WTC11 (cell line): ENCODE data around the gene NELL2. TPM values are rescaled to one million over a fixed set of nuclear protein-coding genes. Genes with fewer than 3 reads are reported as not detected.

ENCODE experiments used
- ATAC-seq: fragments of 200-7000 bp; cut with Tn5 transposase; 2 replicates; pipeline ENCODE4 v1.10.0; 2021; ENCODE audit warnings: mild to moderate bottlenecking, moderate library complexity
- CTCF ChIA-PET: fragments of 300-600 bp; sonication (Branson Sonifier 250); formaldehyde crosslinking; loops from one replicate; lab custom pipeline; 2021; ENCODE audit warnings: antibody characterized with exemption; lab: Charles Lee
- POLR2A ChIA-PET: fragments of 350-600 bp; sonication (Branson Sonifier 250); formaldehyde crosslinking; loops from one replicate; lab custom pipeline; 2021; ENCODE audit warnings: antibody characterized with exemption; lab: Charles Lee
- DNase-seq: peaks from one replicate; pipeline ENCODE4 v3.0.0; 2021; ENCODE audit warnings: low spot score
- H3K27ac Mint-ChIP-seq: 2 replicates; pipeline ENCODE4 v1.8.0; 2021; ENCODE audit warnings: mixed read lengths
- H3K27me3 Mint-ChIP-seq: 2 replicates; pipeline ENCODE4 v1.8.0; 2021; ENCODE audit warnings: low read depth, mild to moderate bottlenecking, moderate library complexity, mixed read lengths
- H3K36me3 Mint-ChIP-seq: 2 replicates; pipeline ENCODE4 v1.8.0; 2021; ENCODE audit warnings: mixed read lengths
- H3K4me1 Mint-ChIP-seq: 2 replicates; pipeline ENCODE4 v1.8.0; 2022; ENCODE audit warnings: mixed read lengths
- H3K4me3 Mint-ChIP-seq: 2 replicates; pipeline ENCODE4 v1.8.0; 2021; ENCODE audit warnings: mild to moderate bottlenecking, moderate library complexity, mixed read lengths
- H3K9me3 Mint-ChIP-seq: 2 replicates; pipeline ENCODE4 v1.8.0; 2021; ENCODE audit warnings: mixed read lengths
- CBFB ChIP-seq: sonication (generic); formaldehyde crosslinking; IDR thresholded peaks from 2 replicates; pipeline ENCODE4 v1.8.1; 2022; ENCODE audit warnings: mild to moderate bottlenecking, low read depth, missing genetic modification reagents
- EMX1 ChIP-seq: fragments of 250-450 bp; sonication (Bioruptor Pico); IDR thresholded peaks from 2 replicates; pipeline ENCODE4 v1.8.0; 2021; ENCODE audit warnings: mild to moderate bottlenecking
- ETV6 ChIP-seq: sonication (generic); formaldehyde crosslinking; IDR thresholded peaks from 2 replicates; pipeline ENCODE4 v1.8.1; 2022; ENCODE audit warnings: mild to moderate bottlenecking, missing genetic modification reagents
- FOXJ3 ChIP-seq: sonication (generic); formaldehyde crosslinking; IDR thresholded peaks from 2 replicates; pipeline ENCODE4 v1.9.0; 2021; ENCODE audit warnings: missing genetic modification reagents, mild to moderate bottlenecking, borderline replicate concordance
- FOXK1 ChIP-seq: sonication (generic); formaldehyde crosslinking; IDR thresholded peaks from 2 replicates; pipeline ENCODE4 v1.8.0; 2022; ENCODE audit warnings: mild to moderate bottlenecking, moderate library complexity, missing genetic modification reagents
- FOXP1 ChIP-seq: sonication (generic); formaldehyde crosslinking; IDR thresholded peaks from 2 replicates; pipeline ENCODE4 v1.8.0; 2022; ENCODE audit warnings: missing genetic modification reagents, mild to moderate bottlenecking, moderate library complexity, borderline replicate concordance
- IRF2 ChIP-seq: sonication (generic); formaldehyde crosslinking; IDR thresholded peaks from 2 replicates; pipeline ENCODE4 v1.8.0; 2022; ENCODE audit warnings: low read depth, missing genetic modification reagents, borderline replicate concordance
- NR3C1 ChIP-seq: sonication (generic); formaldehyde crosslinking; conservative IDR thresholded peaks from 2 replicates; pipeline ENCODE4 v1.8.1; 2023; ENCODE audit warnings: low read depth, mild to moderate bottlenecking, missing genetic modification reagents
- OVOL2 ChIP-seq: fragments of 250-450 bp; sonication (Bioruptor Pico); IDR thresholded peaks from 2 replicates; pipeline ENCODE4 v1.9.0; 2021; ENCODE audit warnings: mild to moderate bottlenecking, borderline replicate concordance
- SMAD3 ChIP-seq: sonication (generic); formaldehyde crosslinking; IDR thresholded peaks from 2 replicates; pipeline ENCODE4 v1.8.0; 2022; ENCODE audit warnings: missing genetic modification reagents, mild to moderate bottlenecking, borderline replicate concordance
- SMAD4 ChIP-seq: sonication (generic); formaldehyde crosslinking; IDR thresholded peaks from 2 replicates; pipeline ENCODE4 v1.8.0; 2022; ENCODE audit warnings: mild to moderate bottlenecking, missing genetic modification reagents
- SP1 ChIP-seq: sonication (generic); formaldehyde crosslinking; conservative IDR thresholded peaks from 2 replicates; pipeline ENCODE4 v1.8.1; 2022; ENCODE audit warnings: missing genetic modification reagents
- TCF7 ChIP-seq: sonication (generic); formaldehyde crosslinking; IDR thresholded peaks from 2 replicates; pipeline ENCODE4 v1.8.0; 2022; ENCODE audit warnings: mild to moderate bottlenecking, low read depth, missing genetic modification reagents, moderate library complexity
- TEAD1 ChIP-seq: sonication (generic); formaldehyde crosslinking; IDR thresholded peaks from 2 replicates; pipeline ENCODE4 v1.8.0; 2022; ENCODE audit warnings: mild to moderate bottlenecking, missing genetic modification reagents
- ZNF138 ChIP-seq: sonication (generic); formaldehyde crosslinking; conservative IDR thresholded peaks from 2 replicates; pipeline ENCODE4 v1.8.1; 2022; ENCODE audit warnings: mild to moderate bottlenecking, moderate library complexity, missing genetic modification reagents
- ZNF396 ChIP-seq: fragments of 250-450 bp; sonication (Bioruptor Pico); IDR thresholded peaks from 2 replicates; pipeline ENCODE4 v1.8.0; 2021; ENCODE audit warnings: mild to moderate bottlenecking, moderate library complexity, borderline replicate concordance
- total RNA-seq: library from RNA; stranded (reverse); gene quantifications from 3 replicates; pipeline ENCODE4 v1.2.3, GENCODE V29; 2021
- TF ChIP-seq, protein P1 (sequence below): sonication (generic); formaldehyde crosslinking; IDR thresholded peaks from 2 replicates; pipeline ENCODE4 v1.8.1; 2022; ENCODE audit warnings: low read depth, mild to moderate bottlenecking, moderate library complexity, missing genetic modification reagents, borderline replicate concordance
- TF ChIP-seq, protein P2 (sequence below): sonication (generic); formaldehyde crosslinking; IDR thresholded peaks from 2 replicates; pipeline ENCODE4 v1.8.0; 2022; ENCODE audit warnings: mild to moderate bottlenecking, missing genetic modification reagents
- TF ChIP-seq, protein P3 (sequence below): sonication (generic); formaldehyde crosslinking; IDR thresholded peaks from 2 replicates; pipeline ENCODE4 v1.8.0; 2023; ENCODE audit warnings: missing genetic modification reagents, mild to moderate bottlenecking, borderline replicate concordance
- TF ChIP-seq, protein P4 (sequence below): sonication (generic); formaldehyde crosslinking; IDR thresholded peaks from 2 replicates; pipeline ENCODE4 v1.8.1; 2022; ENCODE audit warnings: missing genetic modification reagents, borderline replicate concordance

The NELL2 gene
- total RNA-seq, 1 experiment from 2014 or later: 37.4 TPM

DNA sequence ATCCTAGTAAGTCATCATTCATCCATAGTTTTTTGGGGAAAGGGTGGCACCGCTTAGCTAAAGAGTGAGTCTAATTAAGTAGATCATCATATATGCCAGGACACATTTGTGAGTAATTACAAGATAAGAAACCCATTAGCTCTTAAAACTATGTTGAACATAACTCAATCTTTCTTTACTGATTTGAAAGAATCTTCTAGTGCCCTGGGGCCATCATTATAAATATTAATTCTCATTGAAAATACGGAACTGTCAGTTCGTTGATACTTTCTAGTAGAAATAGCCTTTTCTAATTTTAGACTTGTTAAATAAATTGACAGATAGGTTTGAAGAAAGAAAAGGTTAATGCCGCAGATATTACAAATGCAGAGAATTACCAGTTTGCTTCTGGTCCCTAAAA is 312.6 kb downstream of the NELL2 start:
- H3K4me1 Mint-ChIP-seq: peaks cover 11% of the 10 kb centered on the region
- H3K27me3 Mint-ChIP-seq: no peaks in the 10 kb centered on the region; the same call in 1 of the 2 replicates
- H3K9me3 Mint-ChIP-seq: peaks cover 14% of the 10 kb centered on the region
- peaks cover 7% of the 10 kb centered on the region for H3K36me3 Mint-ChIP-seq
- POLR2A ChIA-PET: no interaction called here
- H3K27ac Mint-ChIP-seq: no peak overlapping the region
- ATAC-seq: no peak
- CTCF ChIA-PET: no interaction called here
- no peak overlapping the region for H3K4me3 Mint-ChIP-seq
- TF ChIP-seq ZNF396 (CRISPR knock-in tag) (no peak), TEAD1 (no peak), ETV6 (CRISPR knock-in tag) (no peak), SMAD4 (CRISPR knock-in tag) (no peak), OVOL2 (CRISPR knock-in tag) (no peak), FOXJ3 (CRISPR knock-in tag) (no peak), ZNF138 (CRISPR knock-in tag) (no peak), SMAD3 (CRISPR knock-in tag) (no peak), CBFB (CRISPR knock-in tag) (no peak), SP1 (CRISPR knock-in tag) (no peak), FOXK1 (CRISPR knock-in tag) (no peak), FOXP1 (CRISPR knock-in tag) (no peak), EMX1 (no peak)
- TF ChIP-seq, protein P1, sequence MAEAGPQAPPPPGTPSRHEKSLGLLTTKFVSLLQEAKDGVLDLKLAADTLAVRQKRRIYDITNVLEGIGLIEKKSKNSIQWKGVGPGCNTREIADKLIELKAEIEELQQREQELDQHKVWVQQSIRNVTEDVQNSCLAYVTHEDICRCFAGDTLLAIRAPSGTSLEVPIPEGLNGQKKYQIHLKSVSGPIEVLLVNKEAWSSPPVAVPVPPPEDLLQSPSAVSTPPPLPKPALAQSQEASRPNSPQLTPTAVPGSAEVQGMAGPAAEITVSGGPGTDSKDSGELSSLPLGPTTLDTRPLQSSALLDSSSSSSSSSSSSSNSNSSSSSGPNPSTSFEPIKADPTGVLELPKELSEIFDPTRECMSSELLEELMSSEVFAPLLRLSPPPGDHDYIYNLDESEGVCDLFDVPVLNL (CRISPR knock-in tag): no peak
- TF ChIP-seq, protein P2, sequence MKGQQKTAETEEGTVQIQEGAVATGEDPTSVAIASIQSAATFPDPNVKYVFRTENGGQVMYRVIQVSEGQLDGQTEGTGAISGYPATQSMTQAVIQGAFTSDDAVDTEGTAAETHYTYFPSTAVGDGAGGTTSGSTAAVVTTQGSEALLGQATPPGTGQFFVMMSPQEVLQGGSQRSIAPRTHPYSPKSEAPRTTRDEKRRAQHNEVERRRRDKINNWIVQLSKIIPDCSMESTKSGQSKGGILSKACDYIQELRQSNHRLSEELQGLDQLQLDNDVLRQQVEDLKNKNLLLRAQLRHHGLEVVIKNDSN (CRISPR knock-in tag): no peak
- TF ChIP-seq, protein P3, sequence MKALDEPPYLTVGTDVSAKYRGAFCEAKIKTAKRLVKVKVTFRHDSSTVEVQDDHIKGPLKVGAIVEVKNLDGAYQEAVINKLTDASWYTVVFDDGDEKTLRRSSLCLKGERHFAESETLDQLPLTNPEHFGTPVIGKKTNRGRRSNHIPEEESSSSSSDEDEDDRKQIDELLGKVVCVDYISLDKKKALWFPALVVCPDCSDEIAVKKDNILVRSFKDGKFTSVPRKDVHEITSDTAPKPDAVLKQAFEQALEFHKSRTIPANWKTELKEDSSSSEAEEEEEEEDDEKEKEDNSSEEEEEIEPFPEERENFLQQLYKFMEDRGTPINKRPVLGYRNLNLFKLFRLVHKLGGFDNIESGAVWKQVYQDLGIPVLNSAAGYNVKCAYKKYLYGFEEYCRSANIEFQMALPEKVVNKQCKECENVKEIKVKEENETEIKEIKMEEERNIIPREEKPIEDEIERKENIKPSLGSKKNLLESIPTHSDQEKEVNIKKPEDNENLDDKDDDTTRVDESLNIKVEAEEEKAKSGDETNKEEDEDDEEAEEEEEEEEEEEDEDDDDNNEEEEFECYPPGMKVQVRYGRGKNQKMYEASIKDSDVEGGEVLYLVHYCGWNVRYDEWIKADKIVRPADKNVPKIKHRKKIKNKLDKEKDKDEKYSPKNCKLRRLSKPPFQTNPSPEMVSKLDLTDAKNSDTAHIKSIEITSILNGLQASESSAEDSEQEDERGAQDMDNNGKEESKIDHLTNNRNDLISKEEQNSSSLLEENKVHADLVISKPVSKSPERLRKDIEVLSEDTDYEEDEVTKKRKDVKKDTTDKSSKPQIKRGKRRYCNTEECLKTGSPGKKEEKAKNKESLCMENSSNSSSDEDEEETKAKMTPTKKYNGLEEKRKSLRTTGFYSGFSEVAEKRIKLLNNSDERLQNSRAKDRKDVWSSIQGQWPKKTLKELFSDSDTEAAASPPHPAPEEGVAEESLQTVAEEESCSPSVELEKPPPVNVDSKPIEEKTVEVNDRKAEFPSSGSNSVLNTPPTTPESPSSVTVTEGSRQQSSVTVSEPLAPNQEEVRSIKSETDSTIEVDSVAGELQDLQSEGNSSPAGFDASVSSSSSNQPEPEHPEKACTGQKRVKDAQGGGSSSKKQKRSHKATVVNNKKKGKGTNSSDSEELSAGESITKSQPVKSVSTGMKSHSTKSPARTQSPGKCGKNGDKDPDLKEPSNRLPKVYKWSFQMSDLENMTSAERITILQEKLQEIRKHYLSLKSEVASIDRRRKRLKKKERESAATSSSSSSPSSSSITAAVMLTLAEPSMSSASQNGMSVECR (CRISPR knock-in tag): no peak
- TF ChIP-seq, protein P4, sequence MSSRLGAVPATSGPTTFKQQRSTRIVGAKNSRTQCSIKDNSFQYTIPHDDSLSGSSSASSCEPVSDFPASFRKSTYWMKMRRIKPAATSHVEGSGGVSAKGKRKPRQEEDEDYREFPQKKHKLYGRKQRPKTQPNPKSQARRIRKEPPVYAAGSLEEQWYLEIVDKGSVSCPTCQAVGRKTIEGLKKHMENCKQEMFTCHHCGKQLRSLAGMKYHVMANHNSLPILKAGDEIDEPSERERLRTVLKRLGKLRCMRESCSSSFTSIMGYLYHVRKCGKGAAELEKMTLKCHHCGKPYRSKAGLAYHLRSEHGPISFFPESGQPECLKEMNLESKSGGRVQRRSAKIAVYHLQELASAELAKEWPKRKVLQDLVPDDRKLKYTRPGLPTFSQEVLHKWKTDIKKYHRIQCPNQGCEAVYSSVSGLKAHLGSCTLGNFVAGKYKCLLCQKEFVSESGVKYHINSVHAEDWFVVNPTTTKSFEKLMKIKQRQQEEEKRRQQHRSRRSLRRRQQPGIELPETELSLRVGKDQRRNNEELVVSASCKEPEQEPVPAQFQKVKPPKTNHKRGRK (CRISPR knock-in tag): no peak
- no peak for DNase-seq

DNA sequence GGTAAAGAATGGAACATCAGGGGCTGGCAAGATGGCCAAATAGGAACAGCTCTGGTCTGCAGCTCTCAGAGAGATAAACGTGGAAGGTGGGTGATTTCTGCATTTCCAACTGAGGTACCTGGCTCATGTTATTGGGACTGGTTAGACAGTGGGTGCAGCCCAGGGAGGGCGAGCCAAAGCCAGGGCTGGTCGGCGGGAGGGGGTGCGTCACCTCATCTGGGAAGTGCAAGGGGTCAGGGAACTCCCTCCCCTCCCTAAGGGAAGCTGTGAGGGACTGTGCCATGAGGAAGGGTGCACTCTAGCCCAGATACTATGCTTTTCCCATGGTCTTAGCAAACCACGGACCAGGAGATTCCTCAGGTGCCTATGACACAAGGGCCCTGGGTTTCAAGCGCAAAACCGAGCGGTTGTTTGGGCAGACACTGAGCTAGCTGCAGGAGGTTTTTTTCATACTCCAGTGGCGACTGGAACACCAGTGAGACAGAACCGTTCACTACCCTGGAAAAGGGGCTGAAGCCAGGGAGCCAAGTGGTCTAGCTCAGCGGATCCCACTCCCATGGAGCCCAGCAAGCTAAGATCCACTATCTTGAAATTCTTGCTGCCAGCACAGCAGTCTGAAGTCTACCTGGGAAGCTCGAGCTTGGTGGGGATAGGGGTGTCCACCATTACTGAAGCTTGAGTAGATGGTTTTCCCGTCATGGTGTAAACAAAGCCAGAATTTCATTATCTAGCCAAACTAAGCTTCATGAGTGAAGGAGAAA is 317.6 kb downstream of the NELL2 start:
- ATAC-seq (no peak), DNase-seq (no peak)
- no peaks in the 10 kb centered on the region; the same call in 1 of the 2 replicates for H3K27me3 Mint-ChIP-seq
- CTCF ChIA-PET: interaction anchor here (0.6 to 0.9 kb wide), 2 partner anchors 23 to 390 kb away, joined by 3 read pairs; no protein-coding TSS in a partner anchor
- H3K9me3 Mint-ChIP-seq: peaks cover 24% of the 10 kb centered on the region
- H3K27ac Mint-ChIP-seq: no peak overlapping the region
- POLR2A ChIA-PET: no interaction called here
- no peak overlapping the region for H3K4me3 Mint-ChIP-seq
- H3K36me3 Mint-ChIP-seq: peaks cover 7% of the 10 kb centered on the region
- TF ChIP-seq NR3C1 (CRISPR knock-in tag): no peak
- no peak for TF ChIP-seq IRF2 (CRISPR knock-in tag)
- no peak for TF ChIP-seq FOXJ3 (CRISPR knock-in tag)
- no peak for TF ChIP-seq TCF7 (CRISPR knock-in tag)
- no peaks in the 10 kb centered on the region for H3K4me1 Mint-ChIP-seq
